ENCODE results near the gene NDFIP1. TPM values are rescaled to one million over a fixed set of nuclear protein-coding genes. Genes with fewer than 3 reads are reported as not detected.
A peak's percentile ranks its signal among the peaks of the same experiment; 100 is the strongest.

The NDFIP1 gene
- total and polyA plus RNA-seq, 2 of the 4 experiments (the other 2 are of a cell fraction) = 7.7 to 15.4 TPM

- no peak overlapping the region for H4K5ac ChIP-seq (ENCODE audit: low read depth, low read length)
- H3K9me3 ChIP-seq (ENCODE audit: control insufficient read depth, insufficient read depth, low read length) = no peaks in the 10 kb centered on the region
- no peak overlapping the region for H3K14ac ChIP-seq (replicated peaks; ENCODE audit: low read depth, low read length)
- TF ChIP-seq MAFK (IDR thresholded peaks at IDR 0.05; ENCODE audit: low read depth, low read length) (0 out of 2 replicates have a peak, but pooled peaks have one; percentile 16), SMC3 (IDR thresholded peaks at IDR 0.05; ENCODE audit: low read depth, low read length) (no peak), MXI1 (IDR thresholded peaks at IDR 0.05; ENCODE audit: borderline replicate concordance, low read depth, low read length) (no peak), FOS (IDR thresholded peaks at IDR 0.05; ENCODE audit: low read depth, low read length) (peak; percentile 75), ELK1 (IDR thresholded peaks at IDR 0.05; ENCODE audit: borderline replicate concordance, low read depth, low read length) (no peak), RCOR1 (IDR thresholded peaks at IDR 0.05; ENCODE audit: insufficient replicate concordance, low read length) (peak; percentile 82), CHD1 (IDR thresholded peaks at IDR 0.05; ENCODE audit: low read depth, low read length) (no peak), NFE2L2 (IDR thresholded peaks at IDR 0.05; ENCODE audit: low read depth, low read length) (no peak), CEBPB (IDR thresholded peaks at IDR 0.05; ENCODE audit: low read depth, low read length) (peak; percentile 85)
- no peaks in the 10 kb centered on the region for H3K27me3 ChIP-seq (ENCODE audit: control insufficient read depth, insufficient read depth, low read length)
- in situ Hi-C loops (cut with MboI; ENCODE audit: low sequenced_read_pairs) = no loop called here
- WGBS, 2 experiments (ENCODE audit: extremely low coverage in 2 of 2, insufficient read length in 1 of 2) = no CpG with 5 or more reads among the region's 3 CpGs
- H3K4me1 ChIP-seq (ENCODE audit: control insufficient read depth, insufficient read depth, low read length) = peaks cover 3% of the 10 kb centered on the region
- CTCF ChIA-PET = interaction anchor here (1.5 kb wide), 1 partner anchor 12 kb away, joined by 5 read pairs; no protein-coding TSS in a partner anchor
- dilution Hi-C loops (cut with HindIII; ENCODE audit: low sequenced_read_pairs, unreplicated experiment) = no loop called here
- BruUV-seq (replicated peaks) = no TSS peak
- no peak overlapping the region for H4K91ac ChIP-seq (ENCODE audit: insufficient read depth, low read depth, low read length)
- ATAC-seq (ENCODE audit: low read depth) = peak; percentile 62
- H4K8ac ChIP-seq (ENCODE audit: low read depth in 2 of 2, low read length in 2 of 2) = 0 out of 4 replicates have a peak overlapping the region, but pooled peaks of 1 of the 2 experiments have one; percentile 15
- H2BK15ac ChIP-seq (ENCODE audit: low read depth, low read length) = no peak overlapping the region
- peak overlapping the region; percentile 7; the same call in 1 of the 2 replicates for H2BK120ac ChIP-seq (ENCODE audit: low read depth, low read length)
- peak overlapping the region; percentile 31; the same call in 1 of the 2 replicates for H2BK20ac ChIP-seq (ENCODE audit: low read depth, low read length)
- H3K4me3 ChIP-seq (ENCODE audit: insufficient read depth, low read depth, low read length) = no peak overlapping the region
- H2AK9ac ChIP-seq (replicated peaks; ENCODE audit: low read depth, low read length, poor library complexity) = no peak overlapping the region
- no peak overlapping the region for H3K4me2 ChIP-seq (ENCODE audit: low read depth, low read length)
- peaks cover 0 to 3% of the 10 kb centered on the region in 2 experiments; a peak in 1 of 4 replicates for H3K79me1 ChIP-seq (ENCODE audit: low read depth in 1 of 2, low read length in 2 of 2)
- POLR2A ChIA-PET (ENCODE audit: unreplicated experiment) = no interaction called here
- no peak overlapping the region for H3K18ac ChIP-seq (ENCODE audit: low read depth, low read length)
- H2AK5ac ChIP-seq (ENCODE audit: low read depth, low read length) = peak overlapping the region; percentile 74; the same call in 1 of the 2 replicates
- no peaks in the 10 kb centered on the region for H4K20me1 ChIP-seq (ENCODE audit: insufficient read depth, low read length)
- H3K56ac ChIP-seq (ENCODE audit: extremely low read depth, insufficient read depth, low read length) = no peak overlapping the region
- intact Hi-C loops (cut with micrococcal nuclease) = no loop called here
- H3K27ac ChIP-seq (ENCODE audit: insufficient read depth, low read length) = no peak overlapping the region
- H3K9me1 ChIP-seq (ENCODE audit: insufficient read depth, low read length) = peaks cover 16% of the 10 kb centered on the region
- H3K9ac ChIP-seq (ENCODE audit: low read depth, low read length) = no peak overlapping the region
- H2BK5ac ChIP-seq (ENCODE audit: low read depth, low read length, poor library complexity, severe bottlenecking) = no peak overlapping the region
- no peaks in the 10 kb centered on the region for H3K36me3 ChIP-seq (ENCODE audit: control insufficient read depth, insufficient read depth, low read length)
- peak; percentile 99 for DNase-seq
- peak overlapping the region; percentile 2; the same call in 1 of the 2 replicates for H3K23ac ChIP-seq (ENCODE audit: low read depth, low read length)
- no peak overlapping the region for H2AFZ ChIP-seq (replicated peaks; ENCODE audit: low read length, poor library complexity)
- H3K4ac ChIP-seq (ENCODE audit: low read depth, low read length) = peak overlapping the region; percentile 49; the same call in 1 of the 2 replicates
Observed at GRCh38 chr5:142201471-142201887, 92.9 kb downstream of the NDFIP1 start.
